A549 (cell line): Measurements from ENCODE around the gene ZCWPW1. TPM values are rescaled to one million over a fixed set of nuclear protein-coding genes. Genes with fewer than 3 reads are reported as not detected.

ENCODE experiments used
- ATAC-seq, 2 experiments: fragments of 200-7000 bp in 1 of 2; fragments of >200 bp in 1 of 2; cut with Nextera tagmentation in 1 of 2; cut with Tn5 transposase in 1 of 2; 3 replicates each; pipeline versions ENCODE4 v1.8.0 to v1.9.1; 2018 to 2020; ENCODE audit warnings: mild to moderate bottlenecking in 1 of 2, moderate library complexity in 1 of 2
- CTCF ChIA-PET: fragments of 300-600 bp; sonication (Branson Sonifier 250); formaldehyde crosslinking; extraction: SDS; loops from one replicate; lab custom pipeline; 2021; ENCODE audit warnings: antibody characterized with exemption, inconsistent platforms; lab: Yijun Ruan, JAX
- POLR2A ChIA-PET: fragments of 350-600 bp; formaldehyde crosslinking; extraction: SDS; loops from one replicate; lab custom pipeline; 2021; ENCODE audit warnings: antibody characterized with exemption, inconsistent platforms; lab: Yijun Ruan, JAX
- DNase-seq, 2 experiments: peaks; one replicate each; pipeline versions ENCODE4 v3.0.0 to v3.0.0-alpha.2; 2011 to 2016; ENCODE audit warnings: low read depth in 1 of 2, low spot score in 1 of 2
- FAIRE-seq: peaks from 2 replicates; lab custom pipeline; 2011; peaks lifted over from hg19 to GRCh38; lab: Jason Lieb, UNC
- H3K27ac ChIP-seq, 2 experiments: fragments of >200 bp; sonication (Bioruptor Twin); formaldehyde crosslinking; 3 replicates each; pipeline ENCODE4 v1.5.1; 2016 to 2017
- H3K4me1 ChIP-seq: fragments of >200 bp; sonication (Bioruptor Twin); formaldehyde crosslinking; 3 replicates; pipeline ENCODE4 v1.6.1; 2016
- H3K4me2 ChIP-seq: fragments of >200 bp; sonication (Bioruptor Twin); formaldehyde crosslinking; 3 replicates; pipeline ENCODE4 v1.6.1; 2016
- H3K4me3 ChIP-seq: fragments of >200 bp; sonication (Bioruptor Twin); formaldehyde crosslinking; 3 replicates; pipeline ENCODE4 v1.5.1; 2016
- H3K9me3 ChIP-seq: fragments of >200 bp; sonication (Bioruptor Twin); formaldehyde crosslinking; 3 replicates; pipeline ENCODE4 v1.6.1; 2016
- CEBPB ChIP-seq, 2 experiments: fragments of >200 bp in 1 of 2; sonication (Bioruptor Twin) in 1 of 2; formaldehyde crosslinking in 1 of 2; IDR thresholded peaks; 2 replicates each; pipeline ENCODE4 v1.6.1; 2012 to 2016
- EHF ChIP-seq: fragments of 250-450 bp; sonication (Bioruptor Pico); IDR thresholded peaks from 2 replicates; pipeline ENCODE4 v1.5.0; 2020; ENCODE audit warnings: mild to moderate bottlenecking
- HEYL ChIP-seq: fragments of 250-450 bp; sonication (Bioruptor Pico); IDR thresholded peaks from 2 replicates; pipeline ENCODE4 v1.8.0; 2021; ENCODE audit warnings: mild to moderate bottlenecking, moderate library complexity
- JUN ChIP-seq, 2 experiments: fragments of >200 bp; sonication (Bioruptor Twin); formaldehyde crosslinking; IDR thresholded peaks; 2 replicates in 1 of 2; 3 replicates in 1 of 2; pipeline ENCODE4 v1.6.1; 2016 to 2017
- MYC ChIP-seq: IDR thresholded peaks from 2 replicates; pipeline ENCODE4 v1.6.1; 2012; ENCODE audit warnings: mild to moderate bottlenecking, inconsistent platforms, low read length, improper control_type of control experiment, borderline replicate concordance
- PBX3 ChIP-seq: IDR thresholded peaks from 2 replicates; pipeline ENCODE4 v1.6.1; 2012
- POLR2A ChIP-seq: IDR thresholded peaks from 2 replicates; pipeline ENCODE4 v1.6.1; 2012; ENCODE audit warnings: mild to moderate bottlenecking, low read length
- POLR2AphosphoS2 ChIP-seq: conservative IDR thresholded peaks from 2 replicates; pipeline ENCODE4 v1.6.1; 2012; ENCODE audit warnings: low read length, improper control_type of control experiment, inconsistent platforms
- RCOR1 ChIP-seq: fragments of 150-350 bp; IDR thresholded peaks from 2 replicates; pipeline ENCODE4 v1.6.1; 2014; ENCODE audit warnings: antibody characterized with exemption, low read length, low read depth
- RFX5 ChIP-seq: fragments of 450-650 bp; IDR thresholded peaks from 2 replicates; pipeline ENCODE4 v1.7.1; 2014; ENCODE audit warnings: antibody characterized with exemption, mild to moderate bottlenecking, moderate library complexity
- TFCP2L1 ChIP-seq: fragments of 250-450 bp; sonication (Bioruptor Pico); IDR thresholded peaks from 2 replicates; pipeline ENCODE4 v1.5.0; 2021; ENCODE audit warnings: mild to moderate bottlenecking
- ZC3H11A ChIP-seq: fragments of 450-650 bp; IDR thresholded peaks from 2 replicates; pipeline ENCODE4 v1.6.1; 2014; ENCODE audit warnings: antibody characterized with exemption, mild to moderate bottlenecking
- ZNF302 ChIP-seq: fragments of 250-450 bp; sonication (Bioruptor Pico); IDR thresholded peaks from 2 replicates; pipeline ENCODE4 v1.9.0; 2021; ENCODE audit warnings: inconsistent platforms, mild to moderate bottlenecking, moderate library complexity
- WGBS: methylation state at CpG from one replicate; pipeline ENCODE4 v1.1.6; 2017; ENCODE audit errors: missing lambda C conversion rate; 5-methylcytosine and 5-hydroxymethylcytosine counted together
- polyA plus RNA-seq, 4 experiments: library from polyadenylated mRNA; depleted of rRNA in 3 of 4; stranded (reverse); fragments of >200 nt; fragmentation: RNase III in 1 of 4; extraction: RNeasy Plus Mini Kit Qiagen cat#74134 plus additional on column Dnase treatment in 1 of 4; gene quantifications; 2 replicates in 3 of 4; 3 replicates in 1 of 4; pipeline ENCODE4 v1.2.3, GENCODE V29; 2011 to 2017
- TF ChIP-seq, protein P1 (sequence below): fragments of 200-600 bp; sonication (generic); IDR thresholded peaks from 2 replicates; pipeline ENCODE4 v1.6.1; 2016; ENCODE audit warnings: antibody characterized with exemption, mild to moderate bottlenecking, moderate library complexity
- TF ChIP-seq, protein P2 (sequence below): fragments of >200 bp; sonication (Bioruptor Twin); formaldehyde crosslinking; IDR thresholded peaks from 3 replicates; pipeline ENCODE4 v1.6.1; 2016
- TF ChIP-seq, protein P3 (sequence below): fragments of 150-350 bp; IDR thresholded peaks from 2 replicates; pipeline ENCODE4 v1.6.1; 2014; ENCODE audit warnings: low read depth, mild to moderate bottlenecking, low read length

The ZCWPW1 gene
- polyA plus RNA-seq, 2 of the 4 experiments (the other 2 are of a cell fraction): 2.0 to 4.2 TPM

- no peak for ATAC-seq
- 89% methylated on average over 6 of the region's 6 CpGs for WGBS
- no peak for DNase-seq
- ChIA-PET CTCF (no interaction called here), POLR2A (interaction anchor here (0.7 kb wide), 1 partner anchor 160 kb away, joined by 3 read pairs; no protein-coding TSS in a partner anchor)
- no peak for FAIRE-seq
- H3K27ac ChIP-seq: no peak overlapping the region
- H3K4me3 ChIP-seq: no peak overlapping the region
- no peaks in the 10 kb centered on the region for H3K9me3 ChIP-seq
- no peak overlapping the region for H3K4me2 ChIP-seq
- peaks cover 7% of the 10 kb centered on the region; the same call in 2 of the 3 replicates for H3K4me1 ChIP-seq
- TF ChIP-seq POLR2A: no peak
- no peak for TF ChIP-seq TFCP2L1
- TF ChIP-seq RCOR1: no peak
- TF ChIP-seq JUN (IDR thresholded peaks at IDR 0.05): no peak
- no peak for TF ChIP-seq EHF
- TF ChIP-seq RFX5: no peak
- TF ChIP-seq, protein P1, sequence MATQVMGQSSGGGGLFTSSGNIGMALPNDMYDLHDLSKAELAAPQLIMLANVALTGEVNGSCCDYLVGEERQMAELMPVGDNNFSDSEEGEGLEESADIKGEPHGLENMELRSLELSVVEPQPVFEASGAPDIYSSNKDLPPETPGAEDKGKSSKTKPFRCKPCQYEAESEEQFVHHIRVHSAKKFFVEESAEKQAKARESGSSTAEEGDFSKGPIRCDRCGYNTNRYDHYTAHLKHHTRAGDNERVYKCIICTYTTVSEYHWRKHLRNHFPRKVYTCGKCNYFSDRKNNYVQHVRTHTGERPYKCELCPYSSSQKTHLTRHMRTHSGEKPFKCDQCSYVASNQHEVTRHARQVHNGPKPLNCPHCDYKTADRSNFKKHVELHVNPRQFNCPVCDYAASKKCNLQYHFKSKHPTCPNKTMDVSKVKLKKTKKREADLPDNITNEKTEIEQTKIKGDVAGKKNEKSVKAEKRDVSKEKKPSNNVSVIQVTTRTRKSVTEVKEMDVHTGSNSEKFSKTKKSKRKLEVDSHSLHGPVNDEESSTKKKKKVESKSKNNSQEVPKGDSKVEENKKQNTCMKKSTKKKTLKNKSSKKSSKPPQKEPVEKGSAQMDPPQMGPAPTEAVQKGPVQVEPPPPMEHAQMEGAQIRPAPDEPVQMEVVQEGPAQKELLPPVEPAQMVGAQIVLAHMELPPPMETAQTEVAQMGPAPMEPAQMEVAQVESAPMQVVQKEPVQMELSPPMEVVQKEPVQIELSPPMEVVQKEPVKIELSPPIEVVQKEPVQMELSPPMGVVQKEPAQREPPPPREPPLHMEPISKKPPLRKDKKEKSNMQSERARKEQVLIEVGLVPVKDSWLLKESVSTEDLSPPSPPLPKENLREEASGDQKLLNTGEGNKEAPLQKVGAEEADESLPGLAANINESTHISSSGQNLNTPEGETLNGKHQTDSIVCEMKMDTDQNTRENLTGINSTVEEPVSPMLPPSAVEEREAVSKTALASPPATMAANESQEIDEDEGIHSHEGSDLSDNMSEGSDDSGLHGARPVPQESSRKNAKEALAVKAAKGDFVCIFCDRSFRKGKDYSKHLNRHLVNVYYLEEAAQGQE: no peak
- TF ChIP-seq ZNF302: no peak
- TF ChIP-seq MYC: no peak
Observed at GRCh38 chr7:100370746-100371145, 57.8 kb downstream of the ZCWPW1 start.

GRCh38 chr7:100370303-100370702, 58.2 kb downstream of the ZCWPW1 start:
- no peaks in the 10 kb centered on the region for H3K9me3 ChIP-seq
- no peak overlapping the region for H3K4me2 ChIP-seq
- H3K4me3 ChIP-seq: no peak overlapping the region
- H3K4me1 ChIP-seq: peaks cover 7% of the 10 kb centered on the region; the same call in 2 of the 3 replicates
- ATAC-seq (no peak), FAIRE-seq (no peak), DNase-seq (no peak)
- H3K27ac ChIP-seq: no peak overlapping the region
- ChIA-PET POLR2A (interaction anchor here (0.7 kb wide), 1 partner anchor 159 kb away, joined by 3 read pairs; no protein-coding TSS in a partner anchor), CTCF (interaction anchor here (1.5 kb wide), 1 partner anchor 38 kb away, joined by 7 read pairs; no protein-coding TSS in a partner anchor)
- TF ChIP-seq, protein P2, sequence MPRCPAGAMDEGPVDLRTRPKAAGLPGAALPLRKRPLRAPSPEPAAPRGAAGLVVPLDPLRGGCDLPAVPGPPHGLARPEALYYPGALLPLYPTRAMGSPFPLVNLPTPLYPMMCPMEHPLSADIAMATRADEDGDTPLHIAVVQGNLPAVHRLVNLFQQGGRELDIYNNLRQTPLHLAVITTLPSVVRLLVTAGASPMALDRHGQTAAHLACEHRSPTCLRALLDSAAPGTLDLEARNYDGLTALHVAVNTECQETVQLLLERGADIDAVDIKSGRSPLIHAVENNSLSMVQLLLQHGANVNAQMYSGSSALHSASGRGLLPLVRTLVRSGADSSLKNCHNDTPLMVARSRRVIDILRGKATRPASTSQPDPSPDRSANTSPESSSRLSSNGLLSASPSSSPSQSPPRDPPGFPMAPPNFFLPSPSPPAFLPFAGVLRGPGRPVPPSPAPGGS: no peak
- no peak for TF ChIP-seq HEYL (CRISPR knock-in tag)
- no peak for TF ChIP-seq CEBPB (IDR thresholded peaks at IDR 0.05)
- TF ChIP-seq, protein P3, sequence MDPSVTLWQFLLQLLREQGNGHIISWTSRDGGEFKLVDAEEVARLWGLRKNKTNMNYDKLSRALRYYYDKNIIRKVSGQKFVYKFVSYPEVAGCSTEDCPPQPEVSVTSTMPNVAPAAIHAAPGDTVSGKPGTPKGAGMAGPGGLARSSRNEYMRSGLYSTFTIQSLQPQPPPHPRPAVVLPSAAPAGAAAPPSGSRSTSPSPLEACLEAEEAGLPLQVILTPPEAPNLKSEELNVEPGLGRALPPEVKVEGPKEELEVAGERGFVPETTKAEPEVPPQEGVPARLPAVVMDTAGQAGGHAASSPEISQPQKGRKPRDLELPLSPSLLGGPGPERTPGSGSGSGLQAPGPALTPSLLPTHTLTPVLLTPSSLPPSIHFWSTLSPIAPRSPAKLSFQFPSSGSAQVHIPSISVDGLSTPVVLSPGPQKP: no peak
- no peak for TF ChIP-seq ZC3H11A
- 73% methylated on average over 4 of the region's 4 CpGs for whole genome bisulfite sequencing

DNA sequence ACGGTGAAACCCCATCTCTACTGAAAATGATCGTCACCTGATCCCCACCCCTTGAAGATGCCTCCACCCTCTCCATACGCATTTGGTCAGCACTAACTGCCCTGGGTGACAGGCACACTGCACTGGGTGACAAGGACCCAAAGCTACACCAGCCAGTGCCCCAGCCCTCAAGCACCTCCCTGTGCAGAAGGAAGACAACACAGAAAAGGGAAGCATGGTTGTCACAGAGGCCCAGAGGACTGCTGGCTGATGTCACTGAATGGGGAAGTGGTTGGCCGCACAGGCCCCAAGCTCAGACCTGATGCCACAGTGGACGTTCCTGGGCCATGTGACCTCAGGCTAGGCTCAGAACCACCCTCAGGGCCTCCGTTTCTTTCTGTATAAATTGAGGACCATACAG, 59.4 kb downstream of the ZCWPW1 start:
- ATAC-seq: no peak

More for the DNA sequence above, 59.4 kb downstream of the ZCWPW1 start:
- ChIA-PET CTCF (interaction anchor here (1.0 to 1.5 kb wide), 2 partner anchors 24 to 39 kb away, joined by 3 to 7 read pairs; no protein-coding TSS in a partner anchor), POLR2A (no interaction called here)
- DNase-seq (no peak), FAIRE-seq (no peak)
- TF ChIP-seq POLR2AphosphoS2: peak; percentile 50; the same call in 1 of the 2 replicates
- 0 out of 5 replicates have a peak, but pooled peaks of 1 of the 2 experiments have one; percentile 9 for TF ChIP-seq JUN (IDR thresholded peaks at IDR 0.05)
- no peak for TF ChIP-seq PBX3
- peaks cover 7% of the 10 kb centered on the region; the same call in 2 of the 3 replicates for H3K4me1 ChIP-seq
- no peak overlapping the region for H3K4me2 ChIP-seq
- H3K9me3 ChIP-seq: no peaks in the 10 kb centered on the region
- no peak overlapping the region for H3K27ac ChIP-seq
- 89% methylated on average over 6 of the region's 6 CpGs for whole genome bisulfite sequencing
- no peak overlapping the region for H3K4me3 ChIP-seq
